CD14-positive monocyte (primary cell): Measurements from ENCODE around the gene NCDN. TPM values are rescaled to one million over a fixed set of nuclear protein-coding genes. Genes with fewer than 3 reads are reported as not detected.

ENCODE experiments used
- DNase-seq, 3 donors: peaks; one replicate each; pipeline ENCODE4 v3.0.0-alpha.2; 2011 to 2022
- H2AFZ ChIP-seq: 2 replicates; pipeline ENCODE4 v1.6.0; 2012; ENCODE audit warnings: mild to moderate bottlenecking, low read depth, low read length, inconsistent platforms; ENCODE audit not compliant: insufficient read depth, poor library complexity, severe bottlenecking
- H3K27ac ChIP-seq, 2 donors: 1 replicate in 1 of 2; 2 replicates in 1 of 2; pipeline ENCODE4 v1.5.1; 2012 to 2013; ENCODE audit warnings: low read length in 2 of 2, control low read depth in 1 of 2, inconsistent platforms in 1 of 2, low read depth in 1 of 2, mild to moderate bottlenecking in 1 of 2
- H3K27me3 ChIP-seq, 2 donors: one replicate each; pipeline versions ENCODE4 v1.6.0 to v1.6.1; 2011 to 2013; ENCODE audit warnings: low read length in 2 of 2; ENCODE audit not compliant: control insufficient read depth in 2 of 2, insufficient read depth in 2 of 2
- H3K36me3 ChIP-seq, 2 donors: replicated peaks in 1 of 2; 1 replicate in 1 of 2; 2 replicates in 1 of 2; pipeline versions ENCODE4 v1.5.1 to v1.6.1; 2012 to 2013; ENCODE audit warnings: low read length in 2 of 2, control low read depth in 1 of 2, inconsistent platforms in 1 of 2, mild to moderate bottlenecking in 1 of 2; ENCODE audit not compliant: insufficient read depth in 2 of 2, control insufficient read depth in 1 of 2
- H3K4me1 ChIP-seq, 2 donors: 1 replicate in 1 of 2; 2 replicates in 1 of 2; pipeline versions ENCODE4 v1.5.1 to v1.6.1; 2012 to 2013; ENCODE audit warnings: low read length in 2 of 2, control low read depth in 1 of 2, inconsistent platforms in 1 of 2, mild to moderate bottlenecking in 1 of 2, moderate library complexity in 1 of 2; ENCODE audit not compliant: insufficient read depth in 2 of 2, control insufficient read depth in 1 of 2
- H3K4me2 ChIP-seq: replicated peaks from 2 replicates; pipeline ENCODE3; 2012; ENCODE audit warnings: low read length, moderate library complexity, mild to moderate bottlenecking; ENCODE audit not compliant: poor library complexity, severe bottlenecking; ENCODE audit errors: extremely low read depth
- H3K4me3 ChIP-seq, 3 experiments: fragments of 200-600 bp in 1 of 3; sonication (generic) in 1 of 3; replicated peaks in 1 of 3; 1 replicate in 2 of 3; 2 replicates in 1 of 3; pipeline ENCODE4 v1.5.1; 2011 to 2013; ENCODE audit warnings: low read length in 3 of 3, mild to moderate bottlenecking in 3 of 3, control low read depth in 2 of 3, low read depth in 2 of 3, inconsistent platforms in 1 of 3, moderate library complexity in 1 of 3
- H3K79me2 ChIP-seq: 2 replicates; pipeline ENCODE4 v1.6.0; 2012; ENCODE audit warnings: mild to moderate bottlenecking, control low read depth, inconsistent platforms, low read length, moderate library complexity; ENCODE audit not compliant: insufficient read depth
- H3K9ac ChIP-seq: 2 replicates; pipeline ENCODE4 v1.6.0; 2017; ENCODE audit warnings: low read length, mild to moderate bottlenecking; ENCODE audit not compliant: insufficient read depth, poor library complexity, severe bottlenecking
- H3K9me3 ChIP-seq, 2 donors: replicated peaks in 1 of 2; 1 replicate in 1 of 2; 2 replicates in 1 of 2; pipeline versions ENCODE4 v1.5.1 to v1.6.1; 2012 to 2013; ENCODE audit warnings: low read length in 2 of 2, control low read depth in 1 of 2; ENCODE audit not compliant: control insufficient read depth in 1 of 2, insufficient read depth in 1 of 2
- H4K20me1 ChIP-seq: 2 replicates; pipeline ENCODE4 v1.6.0; 2012; ENCODE audit warnings: mild to moderate bottlenecking, low read length, control low read depth, moderate library complexity; ENCODE audit not compliant: insufficient read depth
- H3K27ac Mint-ChIP-seq, 7 donors: one replicate each; pipeline ENCODE4 v1.8.0; 2020; ENCODE audit warnings: mild to moderate bottlenecking in 7 of 7, mixed read lengths in 7 of 7, moderate library complexity in 6 of 7, inconsistent platforms in 2 of 7
- H3K27me3 Mint-ChIP-seq, 3 donors: one replicate each; pipeline ENCODE4 v1.8.0; 2021 to 2022; ENCODE audit warnings: low read depth in 3 of 3, mild to moderate bottlenecking in 3 of 3, mixed read lengths in 3 of 3, moderate library complexity in 3 of 3, inconsistent platforms in 1 of 3
- H3K36me3 Mint-ChIP-seq, 2 donors: one replicate each; pipeline ENCODE4 v1.8.0; 2020; ENCODE audit warnings: mixed read lengths in 2 of 2, inconsistent platforms in 1 of 2, mild to moderate bottlenecking in 1 of 2
- H3K4me1 Mint-ChIP-seq: one replicate; pipeline ENCODE4 v1.8.0; 2020; ENCODE audit warnings: mild to moderate bottlenecking, mixed read lengths
- H3K4me3 Mint-ChIP-seq, 2 donors: one replicate each; pipeline ENCODE4 v1.8.0; 2020; ENCODE audit warnings: mild to moderate bottlenecking in 2 of 2, mixed read lengths in 2 of 2, moderate library complexity in 1 of 2
- H3K9me3 Mint-ChIP-seq, 7 donors: one replicate each; pipeline ENCODE4 v1.8.0; 2020 to 2022; ENCODE audit warnings: mixed read lengths in 7 of 7, mild to moderate bottlenecking in 6 of 7, moderate library complexity in 6 of 7, inconsistent platforms in 2 of 7
- WGBS: methylation state at CpG from one replicate; pipeline ENCODE4 v1.1.5; 2013; ENCODE audit warnings: missing lambda C conversion rate; ENCODE audit not compliant: insufficient coverage; 5-methylcytosine and 5-hydroxymethylcytosine counted together
- intact Hi-C, 2 donors: fragments of 100-400 bp; cut with micrococcal nuclease; formaldehyde crosslinking; loops; one replicate each; pipeline versions ENCODE4 v1.15.0 to v1.15.1; 2023
- polyA plus RNA-seq, 3 donors: library from polyadenylated mRNA; depleted of rRNA in 1 of 3; unstranded in 2 of 3; stranded (reverse) in 1 of 3; fragments of 300-500 nt in 2 of 3; fragments of >200 nt in 1 of 3; fragmentation: Illumina TruSeq in 2 of 3; gene quantifications; 1 replicate in 2 of 3; 2 replicates in 1 of 3; pipeline ENCODE4 v1.2.3, GENCODE V29; 2012 to 2021
- TF ChIP-seq, protein P1 (sequence below): fragments of 200-600 bp; IDR thresholded peaks from one replicate; pipeline ENCODE4 v1.8.0; 2022; ENCODE audit warnings: antibody characterized with exemption, mild to moderate bottlenecking

Gene NCDN
- polyA plus RNA-seq, 3 donors, result 5.0 to 7.9 (median 7.0) TPM

DNA sequence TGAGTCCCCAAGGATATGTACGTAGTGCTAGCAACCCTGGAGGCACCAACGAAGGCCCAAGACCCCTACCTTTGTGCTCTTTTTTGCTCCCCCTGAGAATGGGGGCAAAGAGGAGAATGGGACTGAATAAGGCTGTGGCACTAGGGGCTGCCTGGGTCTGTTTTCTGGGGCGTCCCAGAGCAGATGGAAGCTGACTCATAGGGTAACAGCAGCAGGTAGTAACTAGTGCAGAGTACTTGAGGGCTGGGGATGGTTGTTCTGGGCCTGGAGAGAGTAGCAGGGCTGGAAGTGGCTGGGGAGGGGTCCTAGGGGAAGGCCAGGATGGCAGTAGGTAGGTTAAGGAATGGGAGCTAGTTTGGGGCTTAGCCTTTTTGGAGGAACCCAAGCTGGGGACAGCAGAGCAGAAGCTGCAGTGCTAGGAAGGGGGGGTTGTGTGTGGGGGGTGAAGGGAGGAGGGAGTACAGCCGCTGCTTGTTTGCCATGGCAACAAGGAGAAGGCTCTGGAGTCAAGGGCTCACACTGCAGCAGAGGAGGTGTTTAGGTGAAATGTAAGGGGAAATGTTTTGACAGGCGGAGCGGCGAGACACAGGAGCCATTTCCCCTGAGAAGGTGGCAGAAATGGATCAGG, 1.8 kb downstream of the NCDN start:
- Histone ChIP-seq H3K27me3 (no peaks in the 10 kb centered on the region), H3K36me3 (peaks cover 30 to 44% of the 10 kb centered on the region in 2 donors), H3K79me2 (peaks cover 30% of the 10 kb centered on the region), H3K4me2 (no peak overlapping the region), H3K9ac (no peak overlapping the region), H3K9me3 (no peaks in the 10 kb centered on the region), H4K20me1 (peaks cover 28% of the 10 kb centered on the region), H3K4me3 (no peak overlapping the region), H3K4me1 (peaks cover 27 to 39% of the 10 kb centered on the region in 2 donors), H2AFZ (no peak overlapping the region), H3K27ac (no peak overlapping the region)
- H3K9me3 Mint-ChIP-seq, result no peaks in the 10 kb centered on the region
- H3K27me3 Mint-ChIP-seq, result no peaks in the 10 kb centered on the region
- peak overlapping the region in 4 of 7 donors; percentile 2 to 74 (median 12) for H3K27ac Mint-ChIP-seq
- TF ChIP-seq, protein P1, sequence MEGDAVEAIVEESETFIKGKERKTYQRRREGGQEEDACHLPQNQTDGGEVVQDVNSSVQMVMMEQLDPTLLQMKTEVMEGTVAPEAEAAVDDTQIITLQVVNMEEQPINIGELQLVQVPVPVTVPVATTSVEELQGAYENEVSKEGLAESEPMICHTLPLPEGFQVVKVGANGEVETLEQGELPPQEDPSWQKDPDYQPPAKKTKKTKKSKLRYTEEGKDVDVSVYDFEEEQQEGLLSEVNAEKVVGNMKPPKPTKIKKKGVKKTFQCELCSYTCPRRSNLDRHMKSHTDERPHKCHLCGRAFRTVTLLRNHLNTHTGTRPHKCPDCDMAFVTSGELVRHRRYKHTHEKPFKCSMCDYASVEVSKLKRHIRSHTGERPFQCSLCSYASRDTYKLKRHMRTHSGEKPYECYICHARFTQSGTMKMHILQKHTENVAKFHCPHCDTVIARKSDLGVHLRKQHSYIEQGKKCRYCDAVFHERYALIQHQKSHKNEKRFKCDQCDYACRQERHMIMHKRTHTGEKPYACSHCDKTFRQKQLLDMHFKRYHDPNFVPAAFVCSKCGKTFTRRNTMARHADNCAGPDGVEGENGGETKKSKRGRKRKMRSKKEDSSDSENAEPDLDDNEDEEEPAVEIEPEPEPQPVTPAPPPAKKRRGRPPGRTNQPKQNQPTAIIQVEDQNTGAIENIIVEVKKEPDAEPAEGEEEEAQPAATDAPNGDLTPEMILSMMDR, result no peak
- 76% methylated on average over 4 of the region's 7 CpGs for WGBS
- H3K36me3 Mint-ChIP-seq, result peaks cover 33 to 40% of the 10 kb centered on the region in 2 donors
- peak overlapping the region in 1 of 2 donors; percentile 45 for H3K4me3 Mint-ChIP-seq
- peaks cover 62% of the 10 kb centered on the region for H3K4me1 Mint-ChIP-seq
- no peak for DNase-seq
- intact Hi-C loops, result loop anchor here (5.0 to 10.0 kb wide), 5 partner anchors 107 to 367 kb away; partner anchors contain the start of gene SFPQ (in 2 of the 2)

DNA sequence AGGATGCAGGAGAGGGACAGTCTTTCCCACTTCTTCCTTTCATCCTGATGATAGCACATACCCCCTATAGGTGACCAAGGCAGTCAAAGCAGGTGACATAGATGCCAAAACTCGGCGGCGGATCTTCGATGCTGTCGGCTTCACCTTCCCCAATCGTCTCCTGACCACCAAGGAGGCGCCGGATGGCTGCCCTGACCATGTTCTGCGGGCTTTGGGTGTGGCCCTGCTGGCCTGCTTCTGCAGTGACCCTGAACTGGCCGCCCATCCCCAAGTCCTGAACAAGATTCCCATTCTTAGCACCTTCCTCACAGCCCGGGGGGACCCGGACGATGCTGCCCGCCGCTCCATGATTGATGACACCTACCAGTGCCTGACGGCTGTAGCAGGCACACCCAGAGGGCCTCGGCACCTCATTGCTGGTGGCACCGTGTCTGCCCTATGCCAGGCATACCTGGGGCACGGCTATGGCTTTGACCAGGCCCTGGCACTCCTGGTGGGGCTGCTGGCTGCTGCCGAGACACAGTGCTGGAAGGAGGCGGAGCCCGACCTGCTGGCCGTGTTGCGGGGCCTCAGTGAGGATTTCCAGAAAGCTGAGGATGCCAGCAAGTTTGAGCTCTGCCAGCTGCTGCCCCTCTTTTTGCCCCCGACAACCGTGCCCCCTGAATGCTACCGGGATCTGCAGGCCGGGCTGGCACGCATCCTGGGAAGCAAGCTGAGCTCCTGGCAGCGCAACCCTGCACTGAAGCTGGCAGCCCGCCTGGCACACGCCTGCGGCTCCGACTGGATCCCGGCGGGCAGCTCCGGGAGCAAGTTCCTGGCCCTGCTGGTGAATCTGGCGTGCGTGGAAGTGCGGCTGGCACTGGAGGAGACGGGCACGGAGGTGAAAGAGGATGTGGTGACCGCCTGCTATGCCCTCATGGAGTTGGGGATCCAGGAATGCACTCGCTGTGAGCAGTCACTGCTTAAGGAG, 2.9 kb downstream of the NCDN start:
- Histone ChIP-seq H3K9me3 (no peaks in the 10 kb centered on the region), H3K4me2 (no peak overlapping the region), H3K4me3 (no peak overlapping the region), H3K4me1 (peaks cover 24 to 33% of the 10 kb centered on the region in 2 donors), H2AFZ (no peak overlapping the region), H3K79me2 (peaks cover 19% of the 10 kb centered on the region), H3K27ac (no peak overlapping the region), H3K9ac (no peak overlapping the region), H3K27me3 (no peaks in the 10 kb centered on the region), H4K20me1 (peaks cover 19% of the 10 kb centered on the region), H3K36me3 (peaks cover 30 to 48% of the 10 kb centered on the region in 2 donors)
- Mint-ChIP-seq H3K4me1 (peaks cover 54% of the 10 kb centered on the region), H3K9me3 (no peaks in the 10 kb centered on the region), H3K27ac (peak overlapping the region in 2 of 7 donors; percentile 43 to 59), H3K4me3 (no peak overlapping the region), H3K27me3 (no peaks in the 10 kb centered on the region), H3K36me3 (peaks cover 38 to 45% of the 10 kb centered on the region in 2 donors)
- no peak for DNase-seq
- intact Hi-C loops, result loop anchor here in 1 of 2 donors (5.0 kb wide), 1 partner anchor 212 kb away; no protein-coding TSS in a partner anchor
- TF ChIP-seq, protein P1, result no peak
- 89% methylated on average over 41 of the region's 44 CpGs for WGBS
